ENCODE measurements around the gene MIDN.
"Not testable (repeated sequence)": the region's sequence is repeated elsewhere in the genome, so short reads cannot be mapped to it uniquely, and the experiment has no call there.

Gene MIDN

DNA sequence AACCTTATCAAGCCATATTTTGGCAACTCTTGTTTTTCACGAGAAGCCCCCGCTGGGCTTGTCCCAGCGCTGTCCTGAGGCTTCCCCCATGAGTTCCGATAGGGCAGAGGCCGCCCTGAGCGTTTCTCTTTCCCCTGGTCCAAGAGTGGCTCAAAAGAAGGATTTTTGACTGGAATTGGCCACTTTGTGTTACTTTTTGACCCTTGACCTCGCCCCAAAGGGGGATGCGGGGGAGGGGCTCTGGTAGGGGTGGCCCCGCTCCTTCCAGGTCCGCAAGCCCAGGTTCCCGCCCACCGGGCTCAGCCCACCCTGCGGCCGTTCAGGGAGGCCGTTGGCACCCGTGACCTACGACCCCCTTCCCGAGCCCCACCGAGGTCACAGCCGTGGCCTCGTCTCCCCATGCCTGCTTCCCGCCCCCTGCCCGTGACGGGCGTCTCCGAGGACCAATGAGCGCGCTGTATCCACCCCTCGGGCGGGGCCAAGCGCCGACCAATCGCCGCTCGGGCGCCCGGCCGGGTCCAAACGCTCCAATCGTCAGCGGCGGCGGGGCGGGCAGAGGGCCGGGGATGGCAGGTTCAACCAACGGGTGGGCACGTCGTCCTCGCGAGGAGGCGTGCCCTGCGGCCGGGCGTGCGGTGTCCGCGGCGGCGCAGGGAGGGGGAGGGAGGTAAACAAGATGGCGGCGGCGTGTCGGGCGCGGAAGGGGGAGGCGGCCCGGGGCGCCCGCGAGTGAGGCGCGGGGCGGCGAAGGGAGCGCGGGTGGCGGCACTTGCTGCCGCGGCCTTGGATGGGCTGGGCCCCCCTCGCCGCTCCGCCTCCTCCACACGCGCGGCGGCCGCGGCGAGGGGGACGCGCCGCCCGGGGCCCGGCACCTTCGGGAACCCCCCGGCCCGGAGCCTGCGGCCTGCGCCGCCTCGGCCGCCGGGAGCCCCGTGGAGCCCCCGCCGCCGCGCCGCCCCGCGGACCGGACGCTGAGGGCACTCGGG is 43.0 kb upstream of the MIDN start, which contains the start of gene STK11:
Gene STK11, plus strand, starts transcription at position 665 of the 986 bp plus-strand sequence. CDS start 1,136 bp downstream, outside the sequence.
- H2AFZ ChIP-seq (ENCODE audit: low read length) = no peak within 1 kb of the TSS
- H3K4me1 ChIP-seq (ENCODE audit: insufficient read depth, low read length, severe bottlenecking) = peaks cover 29% of the 10 kb centered on the region
- H3F3A ChIP-seq (ENCODE audit: insufficient read depth, low read length) = no peaks in the 10 kb centered on the region; the same call in 1 of the 2 replicates
- peak within 1 kb of the TSS; percentile 80 for H3K9ac ChIP-seq (ENCODE audit: low read length)
- H3K9me2 ChIP-seq (ENCODE audit: low read depth, low read length) = no peaks in the 10 kb centered on the region
- H4K20me1 ChIP-seq (ENCODE audit: insufficient read depth, low read length) = no peaks in the 10 kb centered on the region
- TF ChIP-seq EZH2 (IDR thresholded peaks at IDR 0.05; ENCODE audit: borderline replicate concordance, low read length) = no peak
- TF ChIP-seq, protein P1, sequence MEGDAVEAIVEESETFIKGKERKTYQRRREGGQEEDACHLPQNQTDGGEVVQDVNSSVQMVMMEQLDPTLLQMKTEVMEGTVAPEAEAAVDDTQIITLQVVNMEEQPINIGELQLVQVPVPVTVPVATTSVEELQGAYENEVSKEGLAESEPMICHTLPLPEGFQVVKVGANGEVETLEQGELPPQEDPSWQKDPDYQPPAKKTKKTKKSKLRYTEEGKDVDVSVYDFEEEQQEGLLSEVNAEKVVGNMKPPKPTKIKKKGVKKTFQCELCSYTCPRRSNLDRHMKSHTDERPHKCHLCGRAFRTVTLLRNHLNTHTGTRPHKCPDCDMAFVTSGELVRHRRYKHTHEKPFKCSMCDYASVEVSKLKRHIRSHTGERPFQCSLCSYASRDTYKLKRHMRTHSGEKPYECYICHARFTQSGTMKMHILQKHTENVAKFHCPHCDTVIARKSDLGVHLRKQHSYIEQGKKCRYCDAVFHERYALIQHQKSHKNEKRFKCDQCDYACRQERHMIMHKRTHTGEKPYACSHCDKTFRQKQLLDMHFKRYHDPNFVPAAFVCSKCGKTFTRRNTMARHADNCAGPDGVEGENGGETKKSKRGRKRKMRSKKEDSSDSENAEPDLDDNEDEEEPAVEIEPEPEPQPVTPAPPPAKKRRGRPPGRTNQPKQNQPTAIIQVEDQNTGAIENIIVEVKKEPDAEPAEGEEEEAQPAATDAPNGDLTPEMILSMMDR (IDR thresholded peaks at IDR 0.05; ENCODE audit: low read length) = no peak
- peaks cover 39% of the 10 kb centered on the region for H3K79me2 ChIP-seq (ENCODE audit: insufficient read depth, low read length)
- H3K4me2 ChIP-seq (ENCODE audit: low read length) = peak within 1 kb of the TSS; percentile 99
- peak within 1 kb of the TSS; percentile 75 for H3K27ac ChIP-seq (ENCODE audit: low read depth, low read length, poor library complexity, severe bottlenecking)
- peaks cover 19% of the 10 kb centered on the region for H3K36me3 ChIP-seq (ENCODE audit: insufficient read depth, low read length)
- H3K9me3 ChIP-seq (ENCODE audit: low read length) = no peaks in the 10 kb centered on the region
- peak within 1 kb of the TSS; percentile 87 for H3K4me3 ChIP-seq (ENCODE audit: low read depth, low read length, poor library complexity, severe bottlenecking)
- no peaks in the 10 kb centered on the region for H3K27me3 ChIP-seq (ENCODE audit: insufficient read depth, low read length)

DNA sequence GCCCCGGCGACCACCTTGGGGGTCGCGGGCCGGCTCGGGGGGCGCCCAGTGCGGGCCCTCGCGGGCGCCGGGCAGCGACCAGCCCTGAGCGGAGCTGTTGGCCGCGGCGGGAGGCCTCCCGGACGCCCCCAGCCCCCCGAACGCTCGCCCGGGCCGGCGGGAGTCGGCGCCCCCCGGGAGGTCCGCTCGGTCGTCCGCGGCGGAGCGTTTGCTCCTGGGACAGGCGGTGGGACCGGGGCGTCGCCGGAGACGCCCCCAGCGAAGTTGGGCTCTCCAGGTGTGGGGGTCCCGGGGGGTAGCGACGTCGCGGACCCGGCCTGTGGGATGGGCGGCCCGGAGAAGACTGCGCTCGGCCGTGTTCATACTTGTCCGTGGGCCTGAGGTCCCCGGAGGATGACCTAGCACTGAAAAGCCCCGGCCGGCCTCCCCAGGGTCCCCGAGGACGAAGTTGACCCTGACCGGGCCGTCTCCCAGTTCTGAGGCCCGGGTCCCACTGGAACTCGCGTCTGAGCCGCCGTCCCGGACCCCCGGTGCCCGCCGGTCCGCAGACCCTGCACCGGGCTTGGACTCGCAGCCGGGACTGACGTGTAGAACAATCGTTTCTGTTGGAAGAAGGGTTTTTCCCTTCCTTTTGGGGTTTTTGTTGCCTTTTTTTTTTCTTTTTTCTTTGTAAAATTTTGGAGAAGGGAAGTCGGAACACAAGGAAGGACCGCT is 42.1 kb upstream of the MIDN start:
- peak overlapping the region; percentile 80 for H3K9ac ChIP-seq (ENCODE audit: low read length)
- peak overlapping the region; percentile 87 for H3K4me3 ChIP-seq (ENCODE audit: low read depth, low read length, poor library complexity, severe bottlenecking)
- H3K79me2 ChIP-seq (ENCODE audit: insufficient read depth, low read length) = peaks cover 46% of the 10 kb centered on the region
- H3K9me3 ChIP-seq (ENCODE audit: low read length) = no peaks in the 10 kb centered on the region
- peak overlapping the region; percentile 75 for H3K27ac ChIP-seq (ENCODE audit: low read depth, low read length, poor library complexity, severe bottlenecking)
- peaks cover 29% of the 10 kb centered on the region for H3K4me1 ChIP-seq (ENCODE audit: insufficient read depth, low read length, severe bottlenecking)
- no peaks in the 10 kb centered on the region; the same call in 1 of the 2 replicates for H3F3A ChIP-seq (ENCODE audit: insufficient read depth, low read length)
- H2AFZ ChIP-seq (ENCODE audit: low read length) = no peak overlapping the region
- H3K9me2 ChIP-seq (ENCODE audit: low read depth, low read length) = no peaks in the 10 kb centered on the region
- H3K27me3 ChIP-seq (ENCODE audit: insufficient read depth, low read length) = no peaks in the 10 kb centered on the region
- TF ChIP-seq, protein P1 (IDR thresholded peaks at IDR 0.05; ENCODE audit: low read length) = no peak
- no peak for TF ChIP-seq EZH2 (IDR thresholded peaks at IDR 0.05; ENCODE audit: borderline replicate concordance, low read length)
- H3K36me3 ChIP-seq (ENCODE audit: insufficient read depth, low read length) = peaks cover 25% of the 10 kb centered on the region
- no peaks in the 10 kb centered on the region for H4K20me1 ChIP-seq (ENCODE audit: insufficient read depth, low read length)
- H3K4me2 ChIP-seq (ENCODE audit: low read length) = peak overlapping the region; percentile 99

DNA sequence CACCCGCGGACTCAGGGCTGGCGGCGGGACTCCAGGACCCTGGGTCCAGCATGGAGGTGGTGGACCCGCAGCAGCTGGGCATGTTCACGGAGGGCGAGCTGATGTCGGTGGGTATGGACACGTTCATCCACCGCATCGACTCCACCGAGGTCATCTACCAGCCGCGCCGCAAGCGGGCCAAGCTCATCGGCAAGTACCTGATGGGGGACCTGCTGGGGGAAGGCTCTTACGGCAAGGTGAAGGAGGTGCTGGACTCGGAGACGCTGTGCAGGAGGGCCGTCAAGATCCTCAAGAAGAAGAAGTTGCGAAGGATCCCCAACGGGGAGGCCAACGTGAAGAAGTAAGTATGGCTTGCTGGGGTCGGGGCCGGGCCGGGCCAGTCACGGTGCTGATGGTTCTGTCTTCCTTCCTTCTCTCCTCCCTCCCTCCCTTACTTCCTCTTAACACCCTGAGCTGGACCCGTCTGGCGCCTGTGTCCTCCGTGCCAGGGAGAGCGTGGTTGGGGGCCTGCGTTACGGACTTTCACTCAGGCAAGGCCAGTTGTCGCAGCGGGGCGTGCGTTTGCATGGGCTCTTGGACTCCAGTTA is 41.4 kb upstream of the MIDN start:
- Histone ChIP-seq H3K4me1 (ENCODE audit: insufficient read depth, low read length, severe bottlenecking) (peaks cover 33% of the 10 kb centered on the region), H3K36me3 (ENCODE audit: insufficient read depth, low read length) (peaks cover 31% of the 10 kb centered on the region), H2AFZ (ENCODE audit: low read length) (no peak overlapping the region), H3K4me3 (ENCODE audit: low read depth, low read length, poor library complexity, severe bottlenecking) (peak overlapping the region; percentile 87), H3K79me2 (ENCODE audit: insufficient read depth, low read length) (peaks cover 49% of the 10 kb centered on the region), H3K27ac (ENCODE audit: low read depth, low read length, poor library complexity, severe bottlenecking) (peak overlapping the region; percentile 75), H3K9me2 (ENCODE audit: low read depth, low read length) (no peaks in the 10 kb centered on the region), H3F3A (ENCODE audit: insufficient read depth, low read length) (no peaks in the 10 kb centered on the region; the same call in 1 of the 2 replicates), H3K9ac (ENCODE audit: low read length) (peak overlapping the region; percentile 80), H3K9me3 (ENCODE audit: low read length) (no peaks in the 10 kb centered on the region), H3K27me3 (ENCODE audit: insufficient read depth, low read length) (no peaks in the 10 kb centered on the region), H3K4me2 (ENCODE audit: low read length) (peak overlapping the region; percentile 99), H4K20me1 (ENCODE audit: insufficient read depth, low read length) (no peaks in the 10 kb centered on the region)
- TF ChIP-seq, protein P1 (IDR thresholded peaks at IDR 0.05; ENCODE audit: low read length) = no peak
- TF ChIP-seq EZH2 (IDR thresholded peaks at IDR 0.05; ENCODE audit: borderline replicate concordance, low read length) = no peak

DNA sequence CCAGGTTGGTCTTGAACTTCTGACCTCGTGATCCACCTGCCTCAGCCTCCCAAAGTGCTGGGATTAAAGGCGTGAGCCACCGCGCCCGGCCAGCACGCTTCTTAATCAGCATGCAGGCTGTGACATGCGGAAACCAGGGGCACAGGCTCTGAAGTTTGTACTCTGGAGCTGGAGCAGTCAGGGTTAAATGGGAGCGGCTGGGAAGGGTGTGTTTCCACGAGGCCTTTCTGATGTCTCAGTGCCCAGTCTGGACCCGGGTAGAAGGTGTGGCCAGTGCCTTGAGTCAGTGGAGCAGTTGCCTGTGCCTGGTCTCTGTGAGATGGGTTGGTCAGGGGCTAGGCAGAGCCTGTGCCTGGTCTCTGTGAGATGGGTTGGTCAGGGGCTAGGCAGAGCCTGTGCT is 39.6 kb upstream of the MIDN start:
- not testable (repeated sequence) for H3F3A ChIP-seq (ENCODE audit: insufficient read depth, low read length); H3K4me3 ChIP-seq (ENCODE audit: low read depth, low read length, poor library complexity, severe bottlenecking); H3K9me3 ChIP-seq (ENCODE audit: low read length); H3K27ac ChIP-seq (ENCODE audit: low read depth, low read length, poor library complexity, severe bottlenecking); H3K9me2 ChIP-seq (ENCODE audit: low read depth, low read length); H3K4me2 ChIP-seq (ENCODE audit: low read length); H3K27me3 ChIP-seq (ENCODE audit: insufficient read depth, low read length); H4K20me1 ChIP-seq (ENCODE audit: insufficient read depth, low read length); H3K9ac ChIP-seq (ENCODE audit: low read length); H2AFZ ChIP-seq (ENCODE audit: low read length)
- Histone ChIP-seq H3K36me3 (ENCODE audit: insufficient read depth, low read length) (peaks cover 32% of the 10 kb centered on the region), H3K4me1 (ENCODE audit: insufficient read depth, low read length, severe bottlenecking) (peaks cover 41% of the 10 kb centered on the region), H3K79me2 (ENCODE audit: insufficient read depth, low read length) (peaks cover 52% of the 10 kb centered on the region)
